OCI-LY3 (cell line): ENCODE results near the gene ROR1.
"Not testable (repeated sequence)": the region's sequence is repeated elsewhere in the genome, so short reads cannot be mapped to it uniquely, and the experiment has no call there.

Source experiments
- H2AFZ ChIP-seq: fragments of 200-600, 300-600 bp; shearing (Covaris generic); 2 replicates; pipeline ENCODE4 v1.6.0; 2014; ENCODE audit warnings: antibody characterized with exemption, low read depth, low read length
- H3K27ac ChIP-seq: fragments of 200-600, 300-600 bp; sonication (generic); 2 replicates; pipeline ENCODE4 v1.5.1; 2014; ENCODE audit warnings: mild to moderate bottlenecking, low read length, moderate library complexity, mixed read lengths
- H3K27me3 ChIP-seq: fragments of 200-600, 300-600 bp; sonication (generic); 2 replicates; pipeline ENCODE4 v1.6.1; 2014; ENCODE audit warnings: low read depth, low read length, mixed read lengths
- H3K36me3 ChIP-seq: fragments of 200-600, 300-600 bp; sonication (generic); replicated peaks from 2 replicates; pipeline ENCODE3; 2014; ENCODE audit warnings: low read depth, low read length, mixed read lengths
- H3K4me1 ChIP-seq: fragments of 300-600, 200-600 bp; sonication (generic); 2 replicates; pipeline ENCODE4 v1.6.1; 2014; ENCODE audit warnings: low read length, mixed read lengths
- H3K4me2 ChIP-seq: fragments of 200-600, 300-600 bp; sonication (generic); 2 replicates; pipeline ENCODE4 v1.6.1; 2014; ENCODE audit warnings: low read length, mixed read lengths
- H3K4me3 ChIP-seq: fragments of 300-600, 200-600 bp; sonication (generic); 2 replicates; pipeline ENCODE4 v1.5.1; 2014; ENCODE audit warnings: antibody characterized with exemption, mild to moderate bottlenecking, low read length, moderate library complexity
- H3K79me2 ChIP-seq: fragments of 300-600, 200-600 bp; shearing (Covaris generic); 2 replicates; pipeline ENCODE4 v1.6.1; 2014; ENCODE audit warnings: mild to moderate bottlenecking, low read length, mixed read lengths
- H3K9ac ChIP-seq: fragments of 300-600, 200-600 bp; shearing (Covaris generic); 2 replicates; pipeline ENCODE4 v1.6.0; 2014; ENCODE audit warnings: mild to moderate bottlenecking, low read length, moderate library complexity
- H3K9me3 ChIP-seq: fragments of 200-600, 300-600 bp; shearing (Covaris generic); 2 replicates; pipeline ENCODE4 v1.6.1; 2014; ENCODE audit warnings: low read length, mixed read lengths; ENCODE audit not compliant: insufficient read depth
- H4K20me1 ChIP-seq: fragments of 200-600, 300-600 bp; sonication (generic); 2 replicates; pipeline ENCODE4 v1.6.1; 2016; ENCODE audit warnings: low read length, mixed read lengths; ENCODE audit not compliant: insufficient read depth
- EZH2phosphoT487 ChIP-seq: fragments of 200-600 bp; shearing (Covaris generic); IDR thresholded peaks from 2 replicates; pipeline ENCODE4 v1.6.1; 2018; ENCODE audit warnings: antibody characterized with exemption, mixed run types, low read depth
- TF ChIP-seq, protein P1 (sequence below): fragments of 200-600, 300-600 bp; sonication (generic); IDR thresholded peaks from 2 replicates; pipeline ENCODE4 v1.5.1; 2014; ENCODE audit warnings: antibody characterized with exemption, low read length, low read depth

Gene ROR1

DNA sequence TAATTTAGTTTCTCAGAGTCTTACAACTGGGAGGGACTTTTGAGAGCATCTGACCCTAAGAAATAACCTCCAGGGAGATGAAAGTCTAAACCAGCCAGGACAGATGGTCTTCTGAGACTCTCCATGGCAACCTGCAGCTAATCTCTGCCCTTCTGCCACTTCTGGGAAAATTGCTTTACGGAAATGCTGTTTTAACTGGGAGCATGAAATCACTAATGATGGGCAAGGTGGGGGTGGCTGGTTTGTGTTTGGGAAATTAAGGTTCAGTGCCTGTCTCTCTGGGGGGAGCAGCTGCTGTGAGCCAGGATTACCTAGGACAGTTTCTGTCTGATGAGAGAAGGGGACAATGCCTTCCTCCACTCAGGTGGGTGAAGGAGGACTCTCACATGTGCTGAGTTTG is 33.2 kb downstream of the ROR1 start:
- 0 out of 2 replicates have a peak, but pooled peaks cover 8% of the 10 kb centered on the region for H3K27me3 ChIP-seq
- H3K4me2 ChIP-seq = no peak overlapping the region
- TF ChIP-seq, protein P1, sequence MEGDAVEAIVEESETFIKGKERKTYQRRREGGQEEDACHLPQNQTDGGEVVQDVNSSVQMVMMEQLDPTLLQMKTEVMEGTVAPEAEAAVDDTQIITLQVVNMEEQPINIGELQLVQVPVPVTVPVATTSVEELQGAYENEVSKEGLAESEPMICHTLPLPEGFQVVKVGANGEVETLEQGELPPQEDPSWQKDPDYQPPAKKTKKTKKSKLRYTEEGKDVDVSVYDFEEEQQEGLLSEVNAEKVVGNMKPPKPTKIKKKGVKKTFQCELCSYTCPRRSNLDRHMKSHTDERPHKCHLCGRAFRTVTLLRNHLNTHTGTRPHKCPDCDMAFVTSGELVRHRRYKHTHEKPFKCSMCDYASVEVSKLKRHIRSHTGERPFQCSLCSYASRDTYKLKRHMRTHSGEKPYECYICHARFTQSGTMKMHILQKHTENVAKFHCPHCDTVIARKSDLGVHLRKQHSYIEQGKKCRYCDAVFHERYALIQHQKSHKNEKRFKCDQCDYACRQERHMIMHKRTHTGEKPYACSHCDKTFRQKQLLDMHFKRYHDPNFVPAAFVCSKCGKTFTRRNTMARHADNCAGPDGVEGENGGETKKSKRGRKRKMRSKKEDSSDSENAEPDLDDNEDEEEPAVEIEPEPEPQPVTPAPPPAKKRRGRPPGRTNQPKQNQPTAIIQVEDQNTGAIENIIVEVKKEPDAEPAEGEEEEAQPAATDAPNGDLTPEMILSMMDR = no peak
- no peak for TF ChIP-seq EZH2phosphoT487
- no peaks in the 10 kb centered on the region for H3K4me1 ChIP-seq
- no peak overlapping the region for H2AFZ ChIP-seq
- no peaks in the 10 kb centered on the region for H3K9me3 ChIP-seq
- no peak overlapping the region for H3K9ac ChIP-seq
- no peak overlapping the region for H3K27ac ChIP-seq
- no peaks in the 10 kb centered on the region for H4K20me1 ChIP-seq
- no peaks in the 10 kb centered on the region for H3K36me3 ChIP-seq
- H3K4me3 ChIP-seq = no peak overlapping the region
- no peaks in the 10 kb centered on the region for H3K79me2 ChIP-seq

DNA sequence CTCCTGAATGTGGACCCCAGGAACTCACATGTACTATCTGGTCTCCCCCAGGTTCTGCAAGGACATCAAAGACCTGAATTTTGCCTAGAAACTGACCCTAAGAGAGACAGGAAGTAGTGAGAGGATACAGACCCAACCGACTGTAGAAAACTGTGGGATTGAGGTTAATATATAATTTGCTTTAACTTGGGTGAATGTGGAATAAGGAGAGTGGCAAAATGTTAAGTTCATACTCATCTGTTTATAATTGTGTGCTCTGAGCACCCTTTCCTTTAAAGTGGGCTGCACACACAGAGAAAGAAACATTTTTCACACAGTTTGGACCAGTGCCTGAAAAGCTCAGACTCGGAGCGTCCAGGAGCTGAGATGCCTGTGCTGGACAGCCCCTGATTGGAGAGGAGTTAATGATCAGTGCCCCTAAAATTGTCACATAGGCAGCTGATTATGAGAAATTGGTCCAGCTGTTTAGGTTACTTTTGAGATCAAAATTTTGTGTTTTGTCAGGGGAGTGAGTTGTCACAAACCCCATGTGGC is 37.2 kb downstream of the ROR1 start:
- no peaks in the 10 kb centered on the region for H3K79me2 ChIP-seq
- no peak overlapping the region for H3K4me2 ChIP-seq
- H3K27ac ChIP-seq = no peak overlapping the region
- H3K4me3 ChIP-seq = no peak overlapping the region
- H2AFZ ChIP-seq = no peak overlapping the region
- no peak for TF ChIP-seq EZH2phosphoT487
- TF ChIP-seq, protein P1 = no peak
- no peaks in the 10 kb centered on the region for H3K9me3 ChIP-seq
- H3K9ac ChIP-seq = no peak overlapping the region
- H3K27me3 ChIP-seq = 0 out of 2 replicates have a peak, but pooled peaks cover 8% of the 10 kb centered on the region
- no peaks in the 10 kb centered on the region for H4K20me1 ChIP-seq
- H3K4me1 ChIP-seq = 0 out of 2 replicates have a peak, but pooled peaks cover 3% of the 10 kb centered on the region
- no peaks in the 10 kb centered on the region for H3K36me3 ChIP-seq

DNA sequence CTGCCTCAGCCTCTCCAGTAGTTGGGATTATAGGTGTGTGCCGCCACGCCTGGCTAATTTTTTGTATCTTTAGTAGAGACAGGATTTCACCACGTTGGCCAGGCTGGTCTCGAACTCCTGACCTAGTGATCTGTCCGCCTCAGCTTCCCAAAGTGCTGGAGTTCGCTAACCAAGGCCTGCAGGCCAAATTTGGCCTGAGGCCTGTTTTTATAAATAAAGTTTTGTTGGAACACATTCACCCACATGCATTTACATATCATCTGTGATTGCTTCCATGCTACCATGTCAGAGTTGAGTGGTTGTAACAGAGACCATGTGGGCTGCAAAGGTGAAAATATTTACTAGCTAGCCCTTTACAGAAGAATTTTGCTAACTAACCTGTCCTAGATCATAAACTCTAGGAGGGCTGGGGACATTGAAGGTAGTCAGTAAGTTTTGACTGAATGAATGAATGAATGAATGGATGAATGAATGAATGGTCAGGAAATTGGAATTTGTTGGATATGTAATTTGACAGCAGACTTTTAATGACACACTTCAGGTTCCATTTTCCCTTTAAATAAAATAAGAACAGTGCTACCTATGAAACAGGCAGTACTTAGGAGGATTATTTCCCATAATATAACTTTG is 38.4 kb downstream of the ROR1 start:
- 0 out of 2 replicates have a peak, but pooled peaks cover 3% of the 10 kb centered on the region for H3K4me1 ChIP-seq
- no peak overlapping the region for H2AFZ ChIP-seq
- no peaks in the 10 kb centered on the region for H3K9me3 ChIP-seq
- no peak overlapping the region for H3K27ac ChIP-seq
- no peak for TF ChIP-seq EZH2phosphoT487
- TF ChIP-seq, protein P1 = no peak
- no peaks in the 10 kb centered on the region for H3K79me2 ChIP-seq
- no peaks in the 10 kb centered on the region for H3K36me3 ChIP-seq
- H3K4me2 ChIP-seq = no peak overlapping the region
- 0 out of 2 replicates have a peak, but pooled peaks cover 8% of the 10 kb centered on the region for H3K27me3 ChIP-seq
- H3K9ac ChIP-seq = no peak overlapping the region
- no peaks in the 10 kb centered on the region for H4K20me1 ChIP-seq
- H3K4me3 ChIP-seq = no peak overlapping the region

DNA sequence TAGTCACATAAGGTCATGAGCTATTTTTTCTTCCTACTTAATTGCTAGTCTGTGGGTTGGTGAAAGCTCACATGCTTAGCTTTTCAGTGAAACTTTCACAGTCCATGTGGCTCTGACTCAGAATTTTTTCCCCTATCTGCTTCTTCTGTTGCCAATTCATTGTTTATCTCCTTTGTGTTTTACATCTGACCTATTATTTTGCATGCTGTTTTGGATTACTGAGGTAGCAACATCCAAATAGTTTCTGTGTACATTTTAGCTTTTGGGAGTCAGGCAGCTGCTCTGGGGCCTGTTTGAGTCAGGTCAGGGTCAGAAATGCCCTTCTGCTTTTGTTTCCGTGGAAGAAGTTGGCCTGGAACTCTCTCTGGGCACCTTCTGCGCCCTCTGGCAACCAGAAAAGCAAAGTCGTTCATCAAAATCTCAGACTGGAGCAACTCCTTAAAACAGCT is 40.0 kb downstream of the ROR1 start:
- Histone ChIP-seq H3K36me3 (no peaks in the 10 kb centered on the region), H3K9me3 (no peaks in the 10 kb centered on the region), H3K79me2 (no peaks in the 10 kb centered on the region), H3K9ac (no peak overlapping the region), H3K4me2 (no peak overlapping the region), H4K20me1 (no peaks in the 10 kb centered on the region), H3K27ac (no peak overlapping the region), H3K27me3 (0 out of 2 replicates have a peak, but pooled peaks cover 4% of the 10 kb centered on the region), H3K4me3 (no peak overlapping the region), H3K4me1 (0 out of 2 replicates have a peak, but pooled peaks cover 3% of the 10 kb centered on the region), H2AFZ (no peak overlapping the region)
- TF ChIP-seq, protein P1 = no peak
- no peak for TF ChIP-seq EZH2phosphoT487

DNA sequence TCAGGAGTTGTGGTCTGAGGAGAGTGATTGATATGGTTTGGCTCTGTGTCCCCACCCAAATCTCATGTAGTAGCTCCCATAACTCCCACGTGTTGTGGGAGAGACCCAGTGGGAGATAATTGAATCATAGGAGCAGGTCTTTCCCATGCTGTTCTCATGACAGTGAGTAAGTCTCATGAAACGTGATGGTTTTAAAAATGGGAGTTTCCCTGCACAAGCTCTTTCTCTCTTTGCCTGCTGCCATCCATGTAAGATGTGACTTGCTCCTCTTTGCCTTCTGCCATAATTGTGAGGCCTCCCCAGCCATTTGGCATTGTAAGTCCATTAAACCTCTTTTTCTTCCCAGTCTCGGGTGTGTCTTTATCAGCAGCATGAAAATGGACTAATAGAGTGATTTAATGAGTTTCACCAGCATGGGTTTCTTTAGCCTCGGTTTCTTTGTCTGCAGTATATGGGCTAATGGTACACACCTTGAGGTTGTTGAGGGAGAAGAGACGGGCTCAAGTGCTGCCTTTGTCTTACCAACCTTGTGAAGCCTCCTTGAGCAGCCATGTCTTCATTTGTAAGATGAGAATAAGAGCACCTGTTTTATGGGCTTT is 42.5 kb downstream of the ROR1 start:
- not testable (repeated sequence) for H3K27me3 ChIP-seq, H3K36me3 ChIP-seq, H2AFZ ChIP-seq, H3K27ac ChIP-seq, H3K9ac ChIP-seq, H3K79me2 ChIP-seq, H3K4me1 ChIP-seq, H3K4me2 ChIP-seq, H3K9me3 ChIP-seq, H4K20me1 ChIP-seq, H3K4me3 ChIP-seq
